GM12801 (cell line): ENCODE measurements around the gene SERPIND1.

ENCODE experiments used
- CTCF ChIP-seq: IDR thresholded peaks from one replicate; pipeline ENCODE4 v1.5.1; 2011; ENCODE audit warnings: control low read depth; ENCODE audit not compliant: insufficient read length; ENCODE audit errors: extremely low read depth

The SERPIND1 gene

GRCh38 chr22:20834206-20834605 lies 60.3 kb downstream of the SERPIND1 start:
- TF ChIP-seq CTCF: no peak

GRCh38 chr22:20834725-20835124 lies 60.8 kb downstream of the SERPIND1 start:
- TF ChIP-seq CTCF: no peak
